ELF-1 (cell line): ENCODE measurements around the gene MAP3K21.

ENCODE experiments used
- DNase-seq: peaks from one replicate; pipeline ENCODE4 v3.0.0-alpha.2; 2016; ENCODE audit warnings: low read depth, low spot score

Gene MAP3K21

GRCh38 chr1:233326319-233326718 is 1.2 kb upstream of the MAP3K21 start:
- no peak for DNase-seq

- DNase-seq = peak; percentile 78
Observed at GRCh38 chr1:233326811-233327650, 493 bp upstream of the MAP3K21 start.

- DNase-seq = peak; percentile 47
Observed at GRCh38 chr1:233328142-233328921, 808 bp downstream of the MAP3K21 start.

GRCh38 chr1:233331676-233332519 is 4.4 kb downstream of the MAP3K21 start:
- DNase-seq = no peak

- DNase-seq = no peak
Observed at GRCh38 chr1:233333086-233333485, 5.6 kb downstream of the MAP3K21 start.

GRCh38 chr1:233334092-233334491 is 6.6 kb downstream of the MAP3K21 start:
- DNase-seq = no peak

GRCh38 chr1:233336554-233337456 is 9.3 kb downstream of the MAP3K21 start:
- no peak for DNase-seq

GRCh38 chr1:233337505-233337904 is 10.0 kb downstream of the MAP3K21 start:
- DNase-seq = no peak

GRCh38 chr1:233338102-233338501 is 10.6 kb downstream of the MAP3K21 start:
- no peak for DNase-seq

GRCh38 chr1:233340031-233340555 is 12.6 kb downstream of the MAP3K21 start:
- no peak for DNase-seq

- DNase-seq = no peak
Observed at GRCh38 chr1:233340966-233341516, 13.5 kb downstream of the MAP3K21 start.

GRCh38 chr1:233342086-233342485 is 14.6 kb downstream of the MAP3K21 start:
- DNase-seq = no peak

- DNase-seq = no peak
Observed at GRCh38 chr1:233343262-233343661, 15.7 kb downstream of the MAP3K21 start.

- DNase-seq = no peak
Observed at GRCh38 chr1:233347338-233347737, 19.8 kb downstream of the MAP3K21 start.

GRCh38 chr1:233349137-233349536 is 21.6 kb downstream of the MAP3K21 start:
- DNase-seq = no peak

GRCh38 chr1:233354983-233355382 is 27.5 kb downstream of the MAP3K21 start:
- DNase-seq = no peak

GRCh38 chr1:233355841-233356704 is 28.5 kb downstream of the MAP3K21 start:
- DNase-seq = no peak

- DNase-seq = no peak
Observed at GRCh38 chr1:233356705-233356987, 29.1 kb downstream of the MAP3K21 start.

- DNase-seq = no peak
Observed at GRCh38 chr1:233357595-233358397, 30.3 kb downstream of the MAP3K21 start.
